CD4-positive, alpha-beta T cell (primary cell): ENCODE data around the gene SLC22A9. TPM values are rescaled to one million over a fixed set of nuclear protein-coding genes. Genes with fewer than 3 reads are reported as not detected.

Source experiments
- ATAC-seq: fragments of 200-7000 bp; cut with Tn5 transposase; one replicate; pipeline ENCODE4 v1.10.0; 2022; ENCODE audit warnings: mild to moderate bottlenecking; ENCODE audit not compliant: poor library complexity
- CTCF ChIA-PET: fragments of 350-600 bp; sonication (Branson Sonifier 250); formaldehyde crosslinking; loops from one replicate; lab custom pipeline; 2021; ENCODE audit warnings: antibody characterized with exemption, inconsistent platforms; lab: Charles Lee
- POLR2A ChIA-PET: fragments of 350-600 bp; sonication (Branson Sonifier 250); formaldehyde crosslinking; loops from one replicate; lab custom pipeline; 2021; ENCODE audit warnings: antibody characterized with exemption, inconsistent platforms; lab: Charles Lee
- DNase-seq, 14 experiments: peaks; one replicate each; pipeline ENCODE4 v3.0.0-alpha.2; 2013 to 2020; ENCODE audit warnings: mixed read lengths in 2 of 14
- H3K27ac ChIP-seq, 2 donors: one replicate each; pipeline versions ENCODE4 v1.5.1 to v1.7.0; 2013; ENCODE audit warnings: low read length in 2 of 2, low read depth in 1 of 2, mild to moderate bottlenecking in 1 of 2
- H3K27me3 ChIP-seq, 2 experiments: 1 replicate in 1 of 2; 2 replicates in 1 of 2; pipeline versions ENCODE4 v1.6.1 to v1.7.0; 2013; ENCODE audit warnings: low read length in 2 of 2, control low read depth in 1 of 2, mild to moderate bottlenecking in 1 of 2, moderate library complexity in 1 of 2; ENCODE audit not compliant: insufficient read depth in 2 of 2, control insufficient read depth in 1 of 2
- H3K36me3 ChIP-seq: one replicate; pipeline ENCODE4 v1.6.1; 2013; ENCODE audit warnings: low read length, control low read depth; ENCODE audit not compliant: insufficient read depth
- H3K4me1 ChIP-seq: one replicate; pipeline ENCODE4 v1.6.1; 2013; ENCODE audit warnings: low read length, control low read depth; ENCODE audit not compliant: insufficient read depth
- H3K4me3 ChIP-seq: one replicate; pipeline ENCODE4 v1.5.1; 2013; ENCODE audit warnings: mild to moderate bottlenecking, low read length, moderate library complexity
- H3K9me3 ChIP-seq, 2 experiments: 1 replicate in 1 of 2; 2 replicates in 1 of 2; pipeline versions ENCODE4 v1.6.1 to v1.7.0; 2013; ENCODE audit warnings: low read length in 2 of 2, mild to moderate bottlenecking in 2 of 2, control low read depth in 1 of 2, moderate library complexity in 1 of 2; ENCODE audit not compliant: control insufficient read depth in 1 of 2, insufficient read depth in 1 of 2
- H3K27ac Mint-ChIP-seq: one replicate; pipeline ENCODE4 v1.8.0; 2020; ENCODE audit warnings: mixed read lengths
- H3K27me3 Mint-ChIP-seq: one replicate; pipeline ENCODE4 v1.8.0; 2021; ENCODE audit warnings: mixed read lengths
- H3K36me3 Mint-ChIP-seq: one replicate; pipeline ENCODE4 v1.8.0; 2021; ENCODE audit warnings: low read depth, mixed read lengths
- H3K4me1 Mint-ChIP-seq: one replicate; pipeline ENCODE4 v1.8.0; 2021; ENCODE audit warnings: low read depth, mixed read lengths
- H3K4me3 Mint-ChIP-seq: one replicate; pipeline ENCODE4 v1.8.0; 2020; ENCODE audit warnings: mild to moderate bottlenecking, mixed read lengths
- H3K9me3 Mint-ChIP-seq: one replicate; pipeline ENCODE4 v1.8.0; 2020; ENCODE audit warnings: mixed read lengths
- intact Hi-C, 2 experiments: fragments of 100-400 bp; cut with DNase I in 1 of 2; cut with micrococcal nuclease in 1 of 2; formaldehyde crosslinking; loops; one replicate each; pipeline versions ENCODE4 v1.15.1 to v1.9.0; 2023 to 2025; cut with DNase I, micrococcal nuclease
- total RNA-seq, 174 experiments: library from RNA in 2 of 174; stranded (reverse) in 2 of 174; gene quantifications; one replicate each; pipeline ENCODE4 v1.2.3 and lab custom pipeline; 2021 to 2026
- TF ChIP-seq, protein P1 (sequence below): fragments of 200-600 bp; IDR thresholded peaks from one replicate; pipeline ENCODE4 v1.8.0; 2022; ENCODE audit warnings: antibody characterized with exemption, mild to moderate bottlenecking

SLC22A9 gene
- total RNA-seq, 2 experiments from 2014 or later: not detected

- Mint-ChIP-seq H3K4me1 (no peaks in the 10 kb centered on the region), H3K4me3 (no peak overlapping the region), H3K36me3 (no peaks in the 10 kb centered on the region), H3K9me3 (peaks cover 5% of the 10 kb centered on the region), H3K27me3 (peaks cover 77% of the 10 kb centered on the region), H3K27ac (no peak overlapping the region)
- Histone ChIP-seq H3K27ac (no peak overlapping the region), H3K4me1 (no peaks in the 10 kb centered on the region), H3K9me3 (peaks cover 4 to 11% of the 10 kb centered on the region in 2 experiments), H3K27me3 (peaks cover 15 to 17% of the 10 kb centered on the region in 2 experiments), H3K4me3 (no peak overlapping the region), H3K36me3 (no peaks in the 10 kb centered on the region)
- intact Hi-C loops: no loop called here
- ChIA-PET POLR2A (no interaction called here), CTCF (no interaction called here)
- TF ChIP-seq, protein P1, sequence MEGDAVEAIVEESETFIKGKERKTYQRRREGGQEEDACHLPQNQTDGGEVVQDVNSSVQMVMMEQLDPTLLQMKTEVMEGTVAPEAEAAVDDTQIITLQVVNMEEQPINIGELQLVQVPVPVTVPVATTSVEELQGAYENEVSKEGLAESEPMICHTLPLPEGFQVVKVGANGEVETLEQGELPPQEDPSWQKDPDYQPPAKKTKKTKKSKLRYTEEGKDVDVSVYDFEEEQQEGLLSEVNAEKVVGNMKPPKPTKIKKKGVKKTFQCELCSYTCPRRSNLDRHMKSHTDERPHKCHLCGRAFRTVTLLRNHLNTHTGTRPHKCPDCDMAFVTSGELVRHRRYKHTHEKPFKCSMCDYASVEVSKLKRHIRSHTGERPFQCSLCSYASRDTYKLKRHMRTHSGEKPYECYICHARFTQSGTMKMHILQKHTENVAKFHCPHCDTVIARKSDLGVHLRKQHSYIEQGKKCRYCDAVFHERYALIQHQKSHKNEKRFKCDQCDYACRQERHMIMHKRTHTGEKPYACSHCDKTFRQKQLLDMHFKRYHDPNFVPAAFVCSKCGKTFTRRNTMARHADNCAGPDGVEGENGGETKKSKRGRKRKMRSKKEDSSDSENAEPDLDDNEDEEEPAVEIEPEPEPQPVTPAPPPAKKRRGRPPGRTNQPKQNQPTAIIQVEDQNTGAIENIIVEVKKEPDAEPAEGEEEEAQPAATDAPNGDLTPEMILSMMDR: no peak
- ATAC-seq (no peak), DNase-seq (no peak)
Measured at GRCh38 chr11:63362196-63362793, 7.3 kb upstream of the SLC22A9 start.

- no peaks in the 10 kb centered on the region for H3K36me3 ChIP-seq
- H3K27me3 ChIP-seq: peaks cover 6 to 9% of the 10 kb centered on the region in 2 experiments
- H3K9me3 Mint-ChIP-seq: no peaks in the 10 kb centered on the region
- H3K4me1 ChIP-seq: no peaks in the 10 kb centered on the region
- TF ChIP-seq, protein P1: no peak
- ATAC-seq (no peak), DNase-seq (no peak)
- no peaks in the 10 kb centered on the region for H3K36me3 Mint-ChIP-seq
- no peaks in the 10 kb centered on the region for H3K9me3 ChIP-seq
- ChIA-PET CTCF (no interaction called here), POLR2A (no interaction called here)
- no peak overlapping the region for H3K4me3 Mint-ChIP-seq
- intact Hi-C loops: no loop called here
- H3K27ac ChIP-seq: no peak overlapping the region
- H3K4me1 Mint-ChIP-seq: no peaks in the 10 kb centered on the region
- H3K27me3 Mint-ChIP-seq: peaks cover 52% of the 10 kb centered on the region
- no peak overlapping the region for H3K27ac Mint-ChIP-seq
- H3K4me3 ChIP-seq: no peak overlapping the region
Measured at GRCh38 chr11:63369971-63370588, 495 bp downstream of the SLC22A9 start.

DNA sequence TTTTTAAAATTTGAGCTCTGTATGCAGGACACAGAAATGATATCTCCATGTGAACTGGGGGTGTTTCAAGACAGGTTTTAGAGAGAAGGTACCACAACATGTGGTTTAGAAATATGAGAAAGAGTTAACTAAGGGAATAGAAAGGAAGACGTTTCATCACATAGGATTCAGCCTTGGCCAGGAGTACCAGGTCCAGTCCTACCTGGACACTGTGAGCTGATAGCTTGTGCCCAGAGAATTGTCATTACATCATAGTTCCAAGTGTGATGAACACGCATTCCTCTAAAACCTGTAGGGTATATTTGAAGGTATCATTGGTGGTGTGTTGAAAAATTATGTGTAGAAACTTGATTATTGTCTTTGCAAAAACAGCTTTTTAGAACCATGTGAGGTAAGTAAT, 1.8 kb downstream of the SLC22A9 start:
- TF ChIP-seq, protein P1: no peak
- no peaks in the 10 kb centered on the region for H3K4me1 Mint-ChIP-seq

More for the DNA sequence above, 1.8 kb downstream of the SLC22A9 start:
- Histone ChIP-seq H3K27me3 (peaks cover 6 to 13% of the 10 kb centered on the region in 2 experiments), H3K4me3 (no peak overlapping the region), H3K4me1 (no peaks in the 10 kb centered on the region), H3K36me3 (no peaks in the 10 kb centered on the region), H3K27ac (no peak overlapping the region), H3K9me3 (no peaks in the 10 kb centered on the region)
- DNase-seq: no peak
- POLR2A ChIA-PET: no interaction called here
- Mint-ChIP-seq H3K27me3 (peaks cover 50% of the 10 kb centered on the region), H3K27ac (no peak overlapping the region), H3K4me3 (no peak overlapping the region), H3K36me3 (no peaks in the 10 kb centered on the region), H3K9me3 (no peaks in the 10 kb centered on the region)
- CTCF ChIA-PET: no interaction called here
- ATAC-seq: no peak
- intact Hi-C loops: no loop called here
